Nephron progenitor cell (in vitro differentiated cells): ENCODE measurements around the gene MRGPRF.

ENCODE experiments used
- DNase-seq: peaks from one replicate; pipeline ENCODE4 v3.0.0; 2021
- H3K27ac Mint-ChIP-seq: 2 replicates; pipeline ENCODE4 v1.8.0; 2021; ENCODE audit warnings: mild to moderate bottlenecking, moderate library complexity, mixed read lengths
- H3K27me3 Mint-ChIP-seq: 2 replicates; pipeline ENCODE4 v1.8.0; 2021; ENCODE audit warnings: mild to moderate bottlenecking, low read depth, mixed read lengths; ENCODE audit not compliant: poor library complexity
- H3K36me3 Mint-ChIP-seq: 2 replicates; pipeline ENCODE4 v1.8.0; 2021; ENCODE audit warnings: low read depth, mixed read lengths
- H3K4me1 Mint-ChIP-seq: 2 replicates; pipeline ENCODE4 v1.8.0; 2021; ENCODE audit warnings: mixed read lengths
- H3K4me3 Mint-ChIP-seq: 2 replicates; pipeline ENCODE4 v1.8.0; 2021; ENCODE audit warnings: mild to moderate bottlenecking, moderate library complexity, mixed read lengths
- H3K9me3 Mint-ChIP-seq: 2 replicates; pipeline ENCODE4 v1.8.0; 2021; ENCODE audit warnings: mild to moderate bottlenecking, moderate library complexity, mixed read lengths
- TF ChIP-seq, protein P1 (sequence below): fragments of 200-600 bp; sonication (generic); IDR thresholded peaks from 2 replicates; pipeline ENCODE4 v1.5.0; 2021; ENCODE audit warnings: antibody characterized with exemption

Gene MRGPRF

DNA sequence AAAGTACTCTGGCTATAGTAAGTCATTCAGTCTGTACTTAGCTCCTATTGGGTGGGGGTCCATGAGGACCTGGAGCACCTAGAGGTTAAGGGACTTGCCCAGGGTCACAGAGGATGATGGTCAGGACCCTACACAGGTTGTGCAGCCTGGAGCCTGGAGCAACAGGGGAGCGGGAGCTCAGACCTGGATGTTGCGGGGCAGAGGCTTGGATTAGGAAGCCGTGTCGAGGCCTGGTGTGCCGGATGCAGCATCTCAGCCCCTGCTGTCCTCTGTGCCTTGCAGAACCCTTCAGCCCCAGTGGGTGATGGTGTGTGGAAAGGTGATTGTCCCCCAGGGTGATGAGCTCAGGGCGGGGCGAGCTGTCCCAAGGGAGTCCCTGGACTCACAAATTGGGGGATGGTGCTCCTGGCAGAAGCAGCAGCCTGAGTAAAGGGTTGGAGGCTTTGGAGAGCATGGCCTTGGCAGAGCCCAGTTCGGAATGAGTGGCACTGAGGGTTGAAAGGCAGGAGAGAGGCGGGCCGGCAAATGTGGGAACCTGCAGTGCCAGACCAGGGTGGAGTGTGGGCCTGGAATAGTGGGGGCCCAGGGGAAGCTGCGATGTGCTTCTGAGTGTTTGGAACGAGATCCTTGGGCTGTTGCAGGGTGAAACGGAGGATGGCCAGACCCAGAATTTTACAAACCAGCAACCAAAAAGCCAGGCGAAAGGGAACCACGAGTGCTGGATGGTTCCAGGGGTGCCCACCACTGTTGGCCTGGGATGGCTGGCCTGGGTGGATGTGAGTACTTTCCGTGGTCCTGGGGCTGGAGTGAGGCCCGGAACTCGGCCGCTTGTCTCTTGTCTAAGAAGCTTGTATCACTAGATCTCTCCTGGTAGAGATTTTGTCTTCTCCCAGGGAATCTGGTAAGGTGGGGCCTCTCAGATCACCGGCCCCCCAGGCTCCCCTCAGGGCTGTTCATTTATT, 38.6 kb upstream of the MRGPRF start:
- no peaks in the 10 kb centered on the region for H3K9me3 Mint-ChIP-seq
- peak overlapping the region; percentile 71 for H3K27ac Mint-ChIP-seq
- no peak for DNase-seq
- TF ChIP-seq, protein P1, sequence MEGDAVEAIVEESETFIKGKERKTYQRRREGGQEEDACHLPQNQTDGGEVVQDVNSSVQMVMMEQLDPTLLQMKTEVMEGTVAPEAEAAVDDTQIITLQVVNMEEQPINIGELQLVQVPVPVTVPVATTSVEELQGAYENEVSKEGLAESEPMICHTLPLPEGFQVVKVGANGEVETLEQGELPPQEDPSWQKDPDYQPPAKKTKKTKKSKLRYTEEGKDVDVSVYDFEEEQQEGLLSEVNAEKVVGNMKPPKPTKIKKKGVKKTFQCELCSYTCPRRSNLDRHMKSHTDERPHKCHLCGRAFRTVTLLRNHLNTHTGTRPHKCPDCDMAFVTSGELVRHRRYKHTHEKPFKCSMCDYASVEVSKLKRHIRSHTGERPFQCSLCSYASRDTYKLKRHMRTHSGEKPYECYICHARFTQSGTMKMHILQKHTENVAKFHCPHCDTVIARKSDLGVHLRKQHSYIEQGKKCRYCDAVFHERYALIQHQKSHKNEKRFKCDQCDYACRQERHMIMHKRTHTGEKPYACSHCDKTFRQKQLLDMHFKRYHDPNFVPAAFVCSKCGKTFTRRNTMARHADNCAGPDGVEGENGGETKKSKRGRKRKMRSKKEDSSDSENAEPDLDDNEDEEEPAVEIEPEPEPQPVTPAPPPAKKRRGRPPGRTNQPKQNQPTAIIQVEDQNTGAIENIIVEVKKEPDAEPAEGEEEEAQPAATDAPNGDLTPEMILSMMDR = no peak
- peaks cover 48% of the 10 kb centered on the region for H3K4me1 Mint-ChIP-seq
- no peak overlapping the region for H3K4me3 Mint-ChIP-seq
- H3K36me3 Mint-ChIP-seq = peaks cover 8% of the 10 kb centered on the region
- no peaks in the 10 kb centered on the region for H3K27me3 Mint-ChIP-seq

- Mint-ChIP-seq H3K9me3 (no peaks in the 10 kb centered on the region), H3K36me3 (peaks cover 4% of the 10 kb centered on the region), H3K4me3 (peak overlapping the region; percentile 80), H3K4me1 (peaks cover 45% of the 10 kb centered on the region), H3K27ac (no peak overlapping the region), H3K27me3 (no peaks in the 10 kb centered on the region)
- DNase-seq = no peak
- TF ChIP-seq, protein P1 = no peak
These were observed 37.7 kb upstream of the MRGPRF start for GRCh38 chr11:69050592-69051380.

- no peak overlapping the region for H3K27ac Mint-ChIP-seq
- H3K27me3 Mint-ChIP-seq = no peaks in the 10 kb centered on the region
- peak overlapping the region; percentile 80 for H3K4me3 Mint-ChIP-seq
- H3K36me3 Mint-ChIP-seq = no peaks in the 10 kb centered on the region
- no peak for DNase-seq
- H3K9me3 Mint-ChIP-seq = no peaks in the 10 kb centered on the region
- H3K4me1 Mint-ChIP-seq = peaks cover 52% of the 10 kb centered on the region
- TF ChIP-seq, protein P1 = no peak
These were observed 36.4 kb upstream of the MRGPRF start for GRCh38 chr11:69049490-69049867.

GRCh38 chr11:69048694-69049489, 35.8 kb upstream of the MRGPRF start, which contains the start of gene TPCN2:
Gene TPCN2 (plus strand): TSS chr11:69048932. CDS start chr11:69048998, 66 bp downstream.
- peak; percentile 99 for DNase-seq
- Mint-ChIP-seq H3K9me3 (no peaks in the 10 kb centered on the region), H3K4me3 (peak within 1 kb of the TSS; percentile 80), H3K27me3 (no peaks in the 10 kb centered on the region), H3K36me3 (no peaks in the 10 kb centered on the region), H3K27ac (no peak within 1 kb of the TSS), H3K4me1 (peaks cover 57% of the 10 kb centered on the region)
- TF ChIP-seq, protein P1 = no peak

GRCh38 chr11:69048031-69048693, 35.1 kb upstream of the MRGPRF start:
- no peaks in the 10 kb centered on the region for H3K27me3 Mint-ChIP-seq
- H3K4me1 Mint-ChIP-seq = peaks cover 58% of the 10 kb centered on the region
- TF ChIP-seq, protein P1 = no peak
- no peaks in the 10 kb centered on the region for H3K36me3 Mint-ChIP-seq
- peak overlapping the region; percentile 68 for H3K4me3 Mint-ChIP-seq
- no peak for DNase-seq
- H3K9me3 Mint-ChIP-seq = no peaks in the 10 kb centered on the region
- no peak overlapping the region for H3K27ac Mint-ChIP-seq
